Cardiac fibroblast (primary cell): ENCODE measurements around the gene DNAJC12.
"Not testable (repeated sequence)": the region's sequence is repeated elsewhere in the genome, so short reads cannot be mapped to it uniquely, and the experiment has no call there.

Source experiments
- DNase-seq, 2 donors: peaks; one replicate each; pipeline versions ENCODE4 v3.0.0 to v3.0.0-alpha.2; 2010; ENCODE audit warnings: low read depth in 2 of 2
- H3K4me3 ChIP-seq, 2 donors: replicated peaks in 1 of 2; 1 replicate in 1 of 2; 2 replicates in 1 of 2; pipeline ENCODE4 v1.5.1; 2011; ENCODE audit warnings: low read depth in 2 of 2, low read length in 2 of 2, mild to moderate bottlenecking in 2 of 2, moderate library complexity in 1 of 2
- TF ChIP-seq, protein P1 (sequence below): IDR thresholded peaks from one replicate; pipeline ENCODE4 v1.5.1; 2011; ENCODE audit warnings: low read depth, mild to moderate bottlenecking, low read length, inconsistent platforms

The DNAJC12 gene

DNA sequence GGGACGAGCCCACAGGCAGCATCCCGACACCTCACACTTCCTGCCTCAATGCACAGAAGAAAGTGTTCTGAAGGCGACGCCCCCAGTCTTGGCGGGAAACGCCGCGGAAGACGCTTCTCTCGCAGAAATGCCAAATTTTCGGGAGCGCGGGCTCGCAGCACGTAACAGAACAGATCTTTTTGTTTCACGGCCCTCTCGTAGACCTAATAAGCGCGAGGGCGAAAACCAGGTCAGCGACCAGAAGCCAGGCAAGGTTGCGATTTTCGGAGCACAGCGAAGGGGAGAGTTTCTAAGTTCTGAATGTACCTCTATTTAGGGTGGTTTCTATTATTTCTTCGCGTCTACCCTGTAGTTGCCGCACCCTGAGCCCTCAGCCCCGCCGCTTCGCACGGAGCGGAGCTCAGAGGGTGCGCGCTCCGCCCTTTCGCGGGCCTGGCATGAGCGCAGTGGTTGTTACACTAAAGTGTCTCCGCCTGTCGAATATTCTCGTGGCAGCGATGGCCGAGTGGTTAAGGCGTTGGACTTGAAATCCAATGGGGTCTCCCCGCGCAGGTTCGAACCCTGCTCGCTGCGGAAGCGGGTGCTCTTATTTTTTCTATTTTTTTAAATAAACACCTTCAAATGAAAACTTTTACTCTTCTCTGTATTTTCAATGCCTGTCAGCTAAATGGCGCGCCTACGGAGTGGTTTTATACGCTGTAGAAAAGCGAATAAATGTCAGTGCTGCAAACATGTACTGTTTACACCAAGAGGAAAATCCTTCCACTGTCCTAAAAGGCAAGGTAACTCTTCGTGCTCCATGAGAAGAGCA lies 73.8 kb downstream of the DNAJC12 start:
- H3K4me3 ChIP-seq = peak overlapping the region; percentile 62 to 77
- TF ChIP-seq, protein P1, sequence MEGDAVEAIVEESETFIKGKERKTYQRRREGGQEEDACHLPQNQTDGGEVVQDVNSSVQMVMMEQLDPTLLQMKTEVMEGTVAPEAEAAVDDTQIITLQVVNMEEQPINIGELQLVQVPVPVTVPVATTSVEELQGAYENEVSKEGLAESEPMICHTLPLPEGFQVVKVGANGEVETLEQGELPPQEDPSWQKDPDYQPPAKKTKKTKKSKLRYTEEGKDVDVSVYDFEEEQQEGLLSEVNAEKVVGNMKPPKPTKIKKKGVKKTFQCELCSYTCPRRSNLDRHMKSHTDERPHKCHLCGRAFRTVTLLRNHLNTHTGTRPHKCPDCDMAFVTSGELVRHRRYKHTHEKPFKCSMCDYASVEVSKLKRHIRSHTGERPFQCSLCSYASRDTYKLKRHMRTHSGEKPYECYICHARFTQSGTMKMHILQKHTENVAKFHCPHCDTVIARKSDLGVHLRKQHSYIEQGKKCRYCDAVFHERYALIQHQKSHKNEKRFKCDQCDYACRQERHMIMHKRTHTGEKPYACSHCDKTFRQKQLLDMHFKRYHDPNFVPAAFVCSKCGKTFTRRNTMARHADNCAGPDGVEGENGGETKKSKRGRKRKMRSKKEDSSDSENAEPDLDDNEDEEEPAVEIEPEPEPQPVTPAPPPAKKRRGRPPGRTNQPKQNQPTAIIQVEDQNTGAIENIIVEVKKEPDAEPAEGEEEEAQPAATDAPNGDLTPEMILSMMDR = no peak
- peak; percentile 95 to 96 for DNase-seq

DNA sequence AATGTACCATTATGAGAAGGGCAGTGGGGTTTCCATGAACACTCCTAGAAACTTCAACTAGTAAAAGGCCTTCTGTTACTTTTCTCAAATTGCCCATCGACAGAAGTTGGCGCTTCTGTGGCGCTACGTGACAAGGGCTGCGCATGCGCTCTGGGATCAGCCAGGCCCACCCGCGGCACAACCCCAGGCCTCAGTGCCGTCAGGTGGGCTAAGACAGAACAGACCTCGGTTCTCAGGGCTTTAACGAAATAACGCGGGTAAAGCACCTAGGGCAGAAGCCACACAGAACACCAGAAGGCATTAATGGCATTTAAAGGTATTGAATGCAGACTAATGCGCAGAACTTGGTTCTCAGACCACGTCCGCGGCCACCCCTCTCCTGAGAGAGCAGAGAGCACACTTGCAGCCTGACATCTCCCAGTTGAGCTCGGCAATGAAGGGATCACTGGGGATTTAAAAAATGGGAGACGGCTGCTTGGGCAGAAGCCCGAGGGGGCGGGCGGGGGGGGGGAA lies 74.4 kb downstream of the DNAJC12 start:
- TF ChIP-seq, protein P1 = no peak

DNA sequence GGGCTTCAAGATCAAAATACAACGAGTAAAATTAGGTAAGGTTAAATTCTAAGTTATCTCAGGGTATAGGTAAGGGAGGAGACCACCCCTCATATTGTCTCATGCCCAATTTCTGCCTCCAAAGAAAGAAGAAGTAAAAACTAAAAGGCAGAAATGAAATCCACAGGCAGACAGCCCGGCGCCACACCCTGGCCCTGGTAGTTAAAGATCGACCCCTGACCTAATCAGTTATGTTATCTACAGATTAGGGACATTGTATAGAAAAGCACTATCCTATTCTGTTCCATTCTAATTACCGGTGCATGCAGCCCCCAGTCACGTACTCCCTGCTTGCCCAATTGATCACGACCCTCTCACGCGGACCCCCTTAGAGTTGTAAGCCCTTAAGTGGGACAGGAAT lies 75.4 kb downstream of the DNAJC12 start:
- not testable (repeated sequence) for DNase-seq, H3K4me3 ChIP-seq

More for the DNA sequence above, 74.4 kb downstream of the DNAJC12 start:
- H3K4me3 ChIP-seq = peak overlapping the region; percentile 62 to 77
- peak; percentile 62 to 68 for DNase-seq

DNA sequence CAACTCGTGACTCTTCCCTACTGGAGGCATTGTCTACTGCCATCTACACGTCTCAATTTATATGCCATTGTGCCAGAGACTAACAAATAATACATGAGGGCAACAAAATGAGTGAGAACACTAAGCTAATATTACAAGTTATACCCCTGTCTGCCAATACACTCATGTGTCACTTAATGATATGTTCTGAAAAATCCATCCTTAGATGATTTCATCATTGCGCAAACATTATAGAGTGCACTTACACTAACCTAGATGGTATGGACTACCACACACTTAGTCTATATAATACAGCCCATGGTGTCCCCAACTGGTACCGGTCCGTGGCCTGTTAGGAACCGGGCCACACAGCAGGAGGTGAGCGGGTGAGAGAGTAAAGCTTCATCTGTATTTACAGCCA lies 77.7 kb downstream of the DNAJC12 start:
- TF ChIP-seq, protein P1 = no peak
- no peak for DNase-seq
- no peak overlapping the region for H3K4me3 ChIP-seq
